HL-60 (cell line): ENCODE results near the gene LMBRD1.

Experiments
- DNase-seq, 2 experiments: peaks; one replicate each; pipeline ENCODE4 v3.0.0-alpha.2; 2010 to 2020; ENCODE audit warnings: low read depth in 1 of 2, low spot score in 1 of 2
- H3K27ac ChIP-seq: fragments of 250-450 bp; sonication (Bioruptor Pico); replicated peaks from 2 replicates; pipeline ENCODE4 v1.5.1; 2020; ENCODE audit warnings: mild to moderate bottlenecking, moderate library complexity
- H3K27me3 ChIP-seq: fragments of 250-450 bp; sonication (Bioruptor Pico); 2 replicates; pipeline ENCODE4 v1.5.1; 2021; ENCODE audit warnings: mild to moderate bottlenecking, moderate library complexity; ENCODE audit not compliant: insufficient read depth, poor library complexity, severe bottlenecking
- H3K4me3 ChIP-seq: replicated peaks from 2 replicates; pipeline ENCODE4 v1.5.1; 2011; ENCODE audit warnings: mild to moderate bottlenecking, control low read depth, low read length; ENCODE audit not compliant: insufficient read depth
- CTCF ChIP-seq: IDR thresholded peaks from one replicate; pipeline ENCODE4 v1.5.1; 2011; ENCODE audit warnings: low read length, control low read depth, inconsistent platforms; ENCODE audit not compliant: insufficient read depth
- GABPA ChIP-seq: IDR thresholded peaks from 2 replicates; pipeline ENCODE4 v1.6.1; 2012; ENCODE audit warnings: low read depth
- POLR2AphosphoS5 ChIP-seq: IDR thresholded peaks from 2 replicates; pipeline ENCODE4 v1.6.1; 2012; ENCODE audit warnings: low read depth
- REST ChIP-seq: IDR thresholded peaks from 2 replicates; pipeline ENCODE4 v1.6.1; 2012; ENCODE audit warnings: low read depth; ENCODE audit not compliant: insufficient replicate concordance
- SPI1 ChIP-seq: IDR thresholded peaks from 2 replicates; pipeline ENCODE4 v1.6.1; 2012; ENCODE audit warnings: low read depth, mild to moderate bottlenecking, borderline replicate concordance

The LMBRD1 gene

GRCh38 chr6:69680302-69680701 lies 116.5 kb downstream of the LMBRD1 start:
- Histone ChIP-seq H3K27ac (no peak overlapping the region), H3K4me3 (no peak overlapping the region), H3K27me3 (no peaks in the 10 kb centered on the region)
- DNase-seq: no peak
- TF ChIP-seq SPI1 (no peak), POLR2AphosphoS5 (no peak), CTCF (no peak), REST (no peak), GABPA (no peak)

GRCh38 chr6:69673298-69673697 lies 123.5 kb downstream of the LMBRD1 start:
- H3K27me3 ChIP-seq: no peaks in the 10 kb centered on the region
- TF ChIP-seq POLR2AphosphoS5 (no peak), GABPA (no peak), REST (no peak), CTCF (no peak), SPI1 (no peak)
- H3K4me3 ChIP-seq: no peak overlapping the region
- DNase-seq: no peak
- H3K27ac ChIP-seq: no peak overlapping the region

- no peaks in the 10 kb centered on the region for H3K27me3 ChIP-seq
- H3K27ac ChIP-seq: no peak overlapping the region
Measured at GRCh38 chr6:69668916-69669315, 127.9 kb downstream of the LMBRD1 start.

More at GRCh38 chr6:69668916-69669315, 127.9 kb downstream of the LMBRD1 start:
- TF ChIP-seq GABPA: no peak
- TF ChIP-seq REST: no peak
- TF ChIP-seq SPI1: no peak
- TF ChIP-seq POLR2AphosphoS5: no peak
- no peak for TF ChIP-seq CTCF
- DNase-seq: no peak
- H3K4me3 ChIP-seq: no peak overlapping the region
